Calu3 (cell line): ENCODE results near the gene SRL. TPM values are rescaled to one million over a fixed set of nuclear protein-coding genes. Genes with fewer than 3 reads are reported as not detected.
A peak's percentile ranks its signal among the peaks of the same experiment; 100 is the strongest.

Experiments
- BruUV-seq: library from RNA; stranded (reverse); fragments of 400-500 nt; replicated peaks from 2 replicates; lab custom pipeline; 2021; lab: Mats Ljungman, UMichigan
- CTCF ChIA-PET: fragments of 300-600 bp; sonication (Branson Sonifier 250); formaldehyde crosslinking; loops from one replicate; lab custom pipeline; 2022; ENCODE audit warnings: antibody characterized with exemption; lab: Charles Lee
- DNase-seq: peaks from one replicate; pipeline ENCODE4 v3.0.0; 2022
- H3K27ac Mint-ChIP-seq: one replicate; pipeline ENCODE4 v1.8.0; 2022; ENCODE audit warnings: mixed read lengths; ENCODE audit not compliant: unreplicated experiment
- H3K27me3 Mint-ChIP-seq: one replicate; pipeline ENCODE4 v1.8.0; 2022; ENCODE audit warnings: mixed read lengths; ENCODE audit not compliant: unreplicated experiment
- H3K36me3 Mint-ChIP-seq: one replicate; pipeline ENCODE4 v1.8.0; 2022; ENCODE audit warnings: mild to moderate bottlenecking, moderate library complexity, mixed read lengths; ENCODE audit not compliant: insufficient read depth, unreplicated experiment
- H3K4me1 Mint-ChIP-seq: one replicate; pipeline ENCODE4 v1.8.0; 2022; ENCODE audit warnings: mild to moderate bottlenecking, low read depth, mixed read lengths; ENCODE audit not compliant: unreplicated experiment
- H3K4me3 Mint-ChIP-seq: one replicate; pipeline ENCODE4 v1.8.0; 2022; ENCODE audit warnings: mild to moderate bottlenecking, low read depth, moderate library complexity, mixed read lengths; ENCODE audit not compliant: unreplicated experiment
- H3K9me3 Mint-ChIP-seq: one replicate; pipeline ENCODE4 v1.8.0; 2022; ENCODE audit warnings: low read depth, mixed read lengths; ENCODE audit not compliant: unreplicated experiment
- intact Hi-C: fragments of 100-400 bp; cut with micrococcal nuclease; formaldehyde crosslinking; loops from one replicate; pipeline ENCODE4 v1.10.0; 2022; ENCODE audit not compliant: unreplicated experiment
- total RNA-seq: library from RNA; stranded (reverse); gene quantifications from 2 replicates; pipeline ENCODE4 v1.2.3, GENCODE V29; 2022
- TF ChIP-seq, protein P1 (sequence below): fragments of 200-600 bp; IDR thresholded peaks from one replicate; pipeline ENCODE4 v1.8.0; 2022; ENCODE audit warnings: antibody characterized with exemption; ENCODE audit not compliant: unreplicated experiment

The SRL gene
- total RNA-seq, 1 experiment from 2014 or later = not detected

DNA sequence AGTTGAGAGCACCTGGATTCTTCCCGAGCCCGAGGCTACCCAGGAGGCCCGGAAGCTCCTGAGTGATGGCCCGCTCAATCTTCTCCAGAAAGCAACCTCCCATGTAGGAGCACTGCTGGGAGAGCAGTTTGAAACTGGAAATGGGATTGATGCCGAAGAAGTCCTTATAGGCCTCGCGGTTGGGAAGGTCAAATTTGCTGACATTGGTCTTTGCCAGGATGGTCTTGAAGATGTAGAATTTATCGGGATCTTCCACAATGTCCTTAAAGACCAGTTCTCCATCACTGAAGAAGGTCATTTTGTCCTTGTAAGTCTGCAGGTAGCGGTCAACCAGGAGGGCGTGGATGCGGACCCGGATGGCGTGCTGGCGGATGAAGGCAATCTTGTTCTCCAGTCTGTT is 49.7 kb downstream of the SRL start:
- CTCF ChIA-PET = interaction anchor here (0.9 kb wide), 1 partner anchor 8 kb away, joined by 3 read pairs; no protein-coding TSS in a partner anchor
- no TSS peak for BruUV-seq

DNA sequence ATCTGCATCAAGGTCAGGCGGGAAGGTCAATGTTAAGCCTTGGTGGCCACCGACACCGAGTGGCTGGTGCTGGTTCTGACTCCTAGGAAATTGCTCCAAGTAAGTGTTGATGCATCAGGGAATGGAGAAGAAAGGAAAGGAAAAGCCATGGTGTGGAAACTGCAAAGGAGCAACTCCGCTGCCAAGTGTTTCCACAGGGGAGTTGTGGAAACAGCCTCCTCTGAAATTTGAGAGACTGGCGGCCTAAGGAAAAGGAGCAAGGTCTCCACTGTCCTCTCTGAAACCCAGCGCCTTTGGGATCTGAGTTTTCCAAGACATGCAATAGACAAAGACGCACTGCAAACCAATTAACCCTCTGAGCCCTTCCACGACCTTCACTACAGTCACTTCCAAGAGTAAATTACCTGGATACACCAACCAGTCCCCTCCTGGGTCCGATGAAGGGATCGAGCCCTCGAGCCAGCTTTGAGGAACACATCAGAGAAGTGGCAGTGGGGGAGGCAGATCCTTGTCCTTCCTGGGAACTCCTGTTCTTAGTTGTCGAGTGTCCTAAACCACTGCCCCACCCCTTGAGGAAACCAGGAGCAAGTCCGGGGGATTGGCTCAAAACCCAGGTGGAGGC is 51.1 kb downstream of the SRL start:
- H3K36me3 Mint-ChIP-seq = no peaks in the 10 kb centered on the region
- DNase-seq = no peak
- intact Hi-C loops = no loop called here
- H3K9me3 Mint-ChIP-seq = no peaks in the 10 kb centered on the region
- TF ChIP-seq, protein P1, sequence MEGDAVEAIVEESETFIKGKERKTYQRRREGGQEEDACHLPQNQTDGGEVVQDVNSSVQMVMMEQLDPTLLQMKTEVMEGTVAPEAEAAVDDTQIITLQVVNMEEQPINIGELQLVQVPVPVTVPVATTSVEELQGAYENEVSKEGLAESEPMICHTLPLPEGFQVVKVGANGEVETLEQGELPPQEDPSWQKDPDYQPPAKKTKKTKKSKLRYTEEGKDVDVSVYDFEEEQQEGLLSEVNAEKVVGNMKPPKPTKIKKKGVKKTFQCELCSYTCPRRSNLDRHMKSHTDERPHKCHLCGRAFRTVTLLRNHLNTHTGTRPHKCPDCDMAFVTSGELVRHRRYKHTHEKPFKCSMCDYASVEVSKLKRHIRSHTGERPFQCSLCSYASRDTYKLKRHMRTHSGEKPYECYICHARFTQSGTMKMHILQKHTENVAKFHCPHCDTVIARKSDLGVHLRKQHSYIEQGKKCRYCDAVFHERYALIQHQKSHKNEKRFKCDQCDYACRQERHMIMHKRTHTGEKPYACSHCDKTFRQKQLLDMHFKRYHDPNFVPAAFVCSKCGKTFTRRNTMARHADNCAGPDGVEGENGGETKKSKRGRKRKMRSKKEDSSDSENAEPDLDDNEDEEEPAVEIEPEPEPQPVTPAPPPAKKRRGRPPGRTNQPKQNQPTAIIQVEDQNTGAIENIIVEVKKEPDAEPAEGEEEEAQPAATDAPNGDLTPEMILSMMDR = no peak
- no peak overlapping the region for H3K4me3 Mint-ChIP-seq
- H3K27ac Mint-ChIP-seq = no peak overlapping the region
- no TSS peak for BruUV-seq
- CTCF ChIA-PET = no interaction called here
- H3K4me1 Mint-ChIP-seq = no peaks in the 10 kb centered on the region
- H3K27me3 Mint-ChIP-seq = peaks cover 44% of the 10 kb centered on the region

More for the DNA sequence above, 49.7 kb downstream of the SRL start:
- Mint-ChIP-seq H3K4me1 (no peaks in the 10 kb centered on the region), H3K36me3 (no peaks in the 10 kb centered on the region), H3K9me3 (no peaks in the 10 kb centered on the region), H3K27me3 (peaks cover 39% of the 10 kb centered on the region), H3K27ac (no peak overlapping the region), H3K4me3 (no peak overlapping the region)
- no peak for DNase-seq
- intact Hi-C loops = no loop called here
- TF ChIP-seq, protein P1 = no peak

DNA sequence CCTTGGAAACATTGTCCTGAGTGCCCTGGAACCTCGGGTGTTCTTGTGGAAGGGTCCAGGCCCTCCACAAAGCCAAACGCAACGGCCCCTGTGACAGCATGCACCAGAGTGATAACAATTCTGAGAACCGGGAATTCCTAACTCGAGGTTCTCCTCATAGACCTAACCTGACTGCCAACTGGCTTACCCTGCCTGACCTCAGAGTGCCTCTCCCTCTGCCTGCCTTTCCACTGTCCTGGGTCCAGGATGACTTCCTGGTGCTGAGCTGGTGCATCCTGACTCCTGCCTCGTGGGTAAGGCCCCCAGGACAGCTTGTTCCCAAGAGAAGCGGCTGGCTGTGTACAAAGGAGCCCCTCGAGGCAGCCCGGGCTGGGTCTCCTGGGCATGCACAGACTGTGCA is 51.8 kb downstream of the SRL start:
- CTCF ChIA-PET = no interaction called here
- Mint-ChIP-seq H3K27me3 (peaks cover 44% of the 10 kb centered on the region), H3K36me3 (no peaks in the 10 kb centered on the region), H3K27ac (no peak overlapping the region), H3K4me1 (peaks cover 1% of the 10 kb centered on the region), H3K9me3 (no peaks in the 10 kb centered on the region), H3K4me3 (no peak overlapping the region)
- TF ChIP-seq, protein P1 = no peak
- BruUV-seq = no TSS peak
- no peak for DNase-seq
- intact Hi-C loops = no loop called here

DNA sequence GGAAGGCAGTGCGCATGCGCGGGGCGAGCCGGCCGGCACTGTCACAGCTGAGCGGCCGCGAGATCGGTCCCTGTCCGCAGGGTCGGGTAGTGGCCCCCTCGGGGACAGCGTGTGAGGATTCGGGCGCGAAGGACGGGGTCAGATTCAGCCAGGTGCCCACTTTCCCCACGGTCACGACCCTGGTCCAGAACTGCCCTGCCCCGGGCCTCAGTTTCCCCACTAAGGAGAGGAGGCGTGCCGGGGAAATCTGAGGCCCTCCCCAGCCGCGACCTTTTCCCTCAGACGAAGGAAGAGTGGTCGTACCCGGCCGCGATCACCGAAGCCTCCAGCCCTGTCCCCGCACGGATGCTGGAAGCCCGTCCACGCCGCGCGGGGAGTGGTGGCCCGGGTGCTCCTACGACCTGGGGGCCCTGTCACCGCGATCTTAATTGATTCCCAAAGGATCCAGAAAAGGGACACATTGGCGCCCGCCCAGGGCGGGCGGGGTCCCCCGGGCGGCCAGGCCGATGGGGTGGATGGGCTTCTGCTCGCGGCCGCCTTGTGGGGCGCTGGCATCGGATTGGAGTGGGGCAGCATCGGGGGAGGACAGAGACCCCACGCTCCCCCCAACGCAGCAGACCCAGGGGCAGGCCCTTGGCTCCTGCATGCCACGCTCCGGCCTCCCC is 57.7 kb downstream of the SRL start:
- intact Hi-C loops = no loop called here
- Mint-ChIP-seq H3K4me1 (peaks cover 13% of the 10 kb centered on the region), H3K9me3 (no peaks in the 10 kb centered on the region), H3K27me3 (peaks cover 24% of the 10 kb centered on the region), H3K36me3 (peaks cover 21% of the 10 kb centered on the region), H3K27ac (peak overlapping the region; percentile 50), H3K4me3 (peak overlapping the region; percentile 63)
- DNase-seq = no peak
- BruUV-seq = no TSS peak
- TF ChIP-seq, protein P1 = no peak
- CTCF ChIA-PET = interaction anchor here (0.7 to 1.2 kb wide), 4 partner anchors 16 to 200 kb away, joined by 3 to 4 read pairs (median 4); partner anchors contain the start of gene TFAP4
